ENCODE results near the gene VAPA.

Gene VAPA

DNA sequence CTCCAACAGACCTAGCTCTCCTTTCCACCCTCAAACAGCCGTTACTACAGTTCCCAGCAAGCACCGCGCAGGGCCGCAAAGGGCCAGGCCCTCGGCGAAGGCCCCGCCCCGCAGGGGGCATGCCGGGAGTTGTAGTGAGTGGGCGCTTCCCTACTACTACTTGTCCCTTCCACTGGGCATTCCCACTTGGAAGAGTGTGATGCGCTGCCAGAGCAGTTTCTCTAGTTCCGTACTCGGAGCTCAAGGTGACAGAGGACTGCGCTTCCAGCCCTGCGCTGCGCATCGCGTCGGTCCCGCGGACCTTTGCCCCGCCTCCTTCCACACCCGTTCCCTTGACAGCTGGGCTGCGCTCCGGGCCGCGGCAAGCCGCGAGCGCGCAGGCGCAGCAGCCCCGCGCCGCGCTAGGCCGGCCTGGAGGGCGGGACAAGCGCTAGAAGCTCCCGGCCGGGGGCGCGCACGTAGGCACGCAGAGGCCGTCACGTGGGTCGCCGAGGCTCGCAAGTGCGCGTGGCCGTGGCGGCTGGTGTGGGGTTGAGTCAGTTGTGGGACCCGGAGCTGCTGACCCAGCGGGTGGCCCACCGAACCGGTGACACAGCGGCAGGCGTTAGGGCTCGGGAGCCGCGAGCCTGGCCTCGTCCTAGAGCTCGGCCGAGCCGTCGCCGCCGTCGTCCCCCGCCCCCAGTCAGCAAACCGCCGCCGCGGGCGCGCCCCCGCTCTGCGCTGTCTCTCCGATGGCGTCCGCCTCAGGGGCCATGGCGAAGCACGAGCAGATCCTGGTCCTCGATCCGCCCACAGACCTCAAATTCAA, at the start of gene VAPA:
TSS of gene VAPA (plus strand) at position 491 of the 808 bp plus-strand sequence. CDS start at position 732, 241 bp downstream.
- peak; percentile 88 to 93 for DNase-seq

DNA sequence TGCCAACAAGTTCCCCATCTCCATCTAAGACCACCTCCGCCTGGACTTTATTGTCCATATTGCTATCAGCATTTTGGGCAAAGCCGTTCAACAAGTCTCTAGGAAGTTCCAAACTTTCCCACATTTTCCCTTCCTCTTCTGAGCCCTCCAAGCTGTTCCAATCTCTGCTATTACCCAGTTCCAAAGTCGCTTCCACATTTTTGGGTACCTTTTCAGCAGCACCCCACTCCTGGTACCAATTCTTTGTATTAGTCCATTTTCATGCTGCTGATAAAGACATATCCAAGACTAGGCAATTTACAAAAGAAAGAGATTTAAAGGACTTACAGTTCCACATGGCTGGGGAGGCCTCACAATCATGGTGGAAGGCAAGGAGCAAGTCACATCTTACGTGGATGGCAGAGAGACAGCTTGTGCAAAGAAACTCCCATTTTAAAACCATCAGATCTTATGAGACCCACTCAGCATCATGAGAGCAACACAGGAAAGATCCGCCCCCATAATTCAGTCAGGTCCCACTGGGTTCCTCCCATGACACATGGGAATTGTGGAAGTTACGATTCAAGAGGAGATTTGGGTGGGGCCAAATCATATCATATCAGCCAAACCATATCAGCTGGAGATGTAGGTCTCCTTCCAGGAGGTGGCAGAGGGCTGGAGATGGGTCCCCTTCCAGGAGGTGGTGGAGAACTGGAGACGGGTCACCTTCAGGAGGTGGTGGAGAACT, 47.9 kb upstream of the VAPA start:
- DNase-seq = no peak

DNA sequence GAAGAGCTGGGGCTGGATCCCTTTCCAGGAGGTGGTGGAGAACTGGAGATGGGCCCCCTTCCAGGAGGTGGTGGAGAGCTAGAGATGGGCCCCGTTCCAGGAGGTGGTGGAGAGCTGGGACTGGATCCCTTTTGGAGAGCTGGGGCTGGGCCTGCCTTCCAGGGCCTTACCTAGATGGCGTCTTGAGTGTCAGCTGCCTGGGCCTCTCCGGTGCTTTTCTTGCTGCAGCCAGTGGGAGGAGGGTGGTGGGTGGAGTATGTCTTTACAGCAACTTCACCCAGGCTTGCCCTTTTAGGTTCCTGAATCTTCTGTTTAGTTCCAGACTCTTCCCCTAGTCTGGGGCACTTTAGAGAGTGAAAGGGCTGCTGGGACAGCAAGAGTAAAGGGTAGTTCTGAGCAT, 47.2 kb upstream of the VAPA start:
- DNase-seq = no peak

DNA sequence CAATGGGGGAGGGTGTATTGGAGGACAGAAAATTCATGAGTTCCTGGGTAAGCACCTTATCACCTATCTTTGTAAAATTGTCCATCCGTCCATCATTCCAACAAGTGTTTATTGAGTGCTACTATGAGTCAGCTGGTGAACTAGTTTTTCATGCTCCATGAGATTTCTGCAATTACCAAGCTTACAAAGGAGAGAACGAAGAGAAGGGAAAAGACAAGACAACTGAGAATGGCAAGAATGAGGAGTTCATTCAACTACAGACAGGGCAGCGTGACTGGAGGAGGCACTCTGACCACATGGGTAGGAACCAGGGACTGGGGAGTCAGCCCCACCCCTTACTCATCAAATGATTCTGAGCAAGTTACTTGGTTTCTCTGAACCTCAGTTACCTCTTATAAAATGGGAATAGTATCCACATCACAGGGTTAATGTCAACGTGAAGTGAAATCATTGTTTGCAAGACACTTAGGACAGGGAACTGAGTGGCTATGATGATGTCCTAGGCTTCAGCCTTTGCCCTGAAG, 46.7 kb upstream of the VAPA start:
- no peak for DNase-seq

GRCh38 chr18:9868857-9869714, 44.7 kb upstream of the VAPA start:
- no peak for DNase-seq

- peak; percentile 88 to 89 for DNase-seq
Measured at GRCh38 chr18:9869715-9870430, 43.9 kb upstream of the VAPA start.

- DNase-seq = no peak
Measured at GRCh38 chr18:9870431-9871008, 43.3 kb upstream of the VAPA start.

- no peak for DNase-seq
Measured at GRCh38 chr18:9871244-9871746, 42.5 kb upstream of the VAPA start.

DNA sequence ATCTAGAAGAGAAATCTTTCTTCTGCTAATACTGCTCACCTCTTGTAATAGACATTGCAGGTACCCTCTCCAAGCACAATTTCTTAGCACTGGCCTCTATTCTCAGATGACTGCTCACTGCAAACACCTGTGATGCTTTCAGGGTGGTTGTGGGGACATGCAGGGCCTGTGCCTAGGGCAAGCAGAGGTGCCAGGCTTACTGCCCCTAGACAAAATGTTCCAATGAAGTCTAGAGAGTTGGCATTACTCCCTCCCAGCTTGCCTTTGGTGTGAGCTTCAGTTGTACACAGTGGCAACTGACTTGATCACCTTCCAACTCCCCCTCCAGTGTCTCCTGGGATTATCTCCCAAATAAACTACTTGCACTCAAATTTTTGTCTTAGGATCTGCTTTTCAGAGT, 41.0 kb upstream of the VAPA start:
- DNase-seq = no peak

DNA sequence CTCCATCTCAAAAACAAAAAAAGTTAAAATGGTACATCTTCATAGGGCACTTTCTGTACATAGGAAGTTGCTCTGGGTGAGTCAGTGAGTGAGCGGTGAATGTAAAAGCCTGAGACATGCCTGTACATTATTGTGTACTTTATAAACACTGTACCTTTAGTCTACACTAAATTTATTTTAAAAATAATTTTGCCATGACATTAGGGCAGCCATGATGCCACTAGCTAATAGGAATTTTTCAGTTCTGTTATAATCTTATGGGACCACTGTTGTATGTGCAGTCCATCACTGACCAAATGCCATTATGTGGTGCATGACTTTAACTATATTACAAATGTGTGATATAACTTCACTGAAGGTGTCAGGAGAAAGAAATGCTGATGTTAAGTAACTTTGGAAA, 39.1 kb upstream of the VAPA start:
- DNase-seq = no peak

- DNase-seq = no peak
Measured at GRCh38 chr18:9876212-9876866, 37.5 kb upstream of the VAPA start.

DNA sequence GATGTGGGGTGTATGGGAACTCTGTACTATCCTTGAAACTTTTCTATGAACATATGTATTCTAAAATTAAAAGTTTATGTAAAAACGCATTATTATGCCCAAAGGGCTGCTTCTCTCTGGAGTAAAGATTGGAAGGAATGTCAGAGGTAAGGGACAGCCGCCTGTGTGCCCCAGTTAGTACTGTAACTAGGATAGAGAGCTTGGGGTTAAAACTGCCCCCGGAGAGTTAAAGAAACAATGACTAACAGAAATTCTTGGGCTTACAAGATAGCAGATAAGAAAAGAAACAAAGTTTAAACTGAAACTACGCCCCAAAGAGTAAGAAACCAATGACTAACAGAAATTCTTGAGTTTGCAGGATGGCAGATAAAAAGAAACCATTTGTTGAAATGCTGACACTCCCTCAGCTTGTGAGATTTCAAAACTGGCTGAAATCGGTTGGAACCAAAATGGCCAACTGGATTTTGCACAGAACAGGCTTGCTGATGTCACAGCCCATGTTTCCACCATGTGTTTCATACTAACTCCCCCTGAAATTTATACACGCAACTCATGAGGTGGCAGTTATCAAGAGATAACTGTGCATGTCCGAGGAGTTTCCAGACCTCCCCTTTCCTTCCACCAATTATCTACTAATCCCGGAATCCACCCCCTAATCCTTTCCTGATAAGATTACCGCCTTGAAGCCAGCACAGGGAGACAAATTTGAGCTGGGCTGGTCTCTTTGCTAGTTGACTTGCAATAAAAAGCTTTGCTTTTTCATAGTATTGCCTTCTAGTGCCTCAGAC, 36.8 kb upstream of the VAPA start:
- no peak for DNase-seq

- DNase-seq = no peak
Measured at GRCh38 chr18:9877655-9878014, 36.2 kb upstream of the VAPA start.

GRCh38 chr18:9878095-9878494, 35.7 kb upstream of the VAPA start:
- no peak for DNase-seq

- DNase-seq = no peak
Measured at GRCh38 chr18:9878783-9879242, 35.0 kb upstream of the VAPA start.

DNA sequence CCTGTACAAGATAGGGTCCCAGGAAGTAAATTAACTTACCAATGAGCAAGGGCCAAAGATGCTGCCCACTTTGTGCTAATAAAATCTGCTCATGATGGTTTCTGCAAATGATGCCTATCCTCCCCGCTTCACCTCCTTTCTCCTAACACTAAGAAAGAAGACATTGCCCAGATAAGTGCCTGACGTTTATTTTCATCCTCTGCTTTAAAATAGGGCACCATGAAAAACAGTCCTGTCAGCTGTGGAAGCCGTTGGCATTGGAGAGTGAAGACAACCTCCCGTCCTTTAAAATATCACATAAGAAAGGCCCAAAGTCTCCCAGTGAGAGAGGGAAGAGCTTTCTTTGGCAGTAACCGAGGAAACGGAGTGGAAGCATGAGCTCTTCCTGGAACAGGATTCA, 29.7 kb upstream of the VAPA start:
- no peak for DNase-seq

DNA sequence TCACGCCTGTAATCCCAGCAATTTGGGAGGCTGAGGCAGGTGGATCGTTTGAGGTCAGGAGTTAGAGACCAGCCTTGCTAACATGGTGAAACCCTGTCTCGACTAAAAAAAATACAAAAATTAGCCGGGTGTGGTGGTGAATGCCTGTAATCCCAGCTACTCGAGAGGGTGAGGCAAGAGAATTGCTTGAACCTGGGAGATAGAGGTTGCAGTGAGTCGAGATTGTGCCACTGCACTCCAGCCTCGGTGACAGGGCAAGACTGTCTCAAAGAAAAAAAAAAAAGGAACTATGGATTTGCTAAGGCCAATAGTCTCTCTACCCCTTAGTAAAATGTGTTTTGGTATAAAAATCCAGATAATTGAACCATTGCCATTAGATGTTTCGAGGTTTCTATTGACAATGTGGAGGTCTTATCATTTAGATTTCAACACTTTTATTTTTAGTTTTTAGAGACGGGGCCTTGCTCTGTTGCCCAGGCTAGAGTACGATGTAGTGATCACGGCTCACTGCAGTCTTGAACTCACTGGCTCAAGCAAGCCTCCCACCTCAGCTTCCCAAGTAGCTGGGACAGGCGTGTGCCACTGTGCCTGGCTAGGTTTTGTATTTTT, 29.2 kb upstream of the VAPA start:
- DNase-seq = no peak

GRCh38 chr18:9885170-9886004, 28.4 kb upstream of the VAPA start, which contains the start of gene TXNDC2:
TSS of gene TXNDC2 (plus strand) at chr18:9885973. CDS start at chr18:9886681, 708 bp downstream.
- no peak for DNase-seq

- DNase-seq = no peak
Measured at GRCh38 chr18:9886005-9886348, 27.8 kb upstream of the VAPA start.

Data from AML-193 (cell line).